Caki2 (cell line): Measurements from ENCODE around the gene PLA2G2C. TPM values are rescaled to one million over a fixed set of nuclear protein-coding genes. Genes with fewer than 3 reads are reported as not detected.

Source experiments
- DNase-seq: peaks from one replicate; pipeline ENCODE4 v3.0.0-alpha.2; 2015; ENCODE audit warnings: low read depth
- in situ Hi-C: cut with HindIII; loops from 2 replicates; pipeline ENCODE4 v1.10.0; 2016; ENCODE audit warnings: low sequenced_read_pairs, low pct_unique_long_range_greater_than_20kb, mixed read lengths
- total RNA-seq: library from RNA; depleted of rRNA; stranded (reverse); fragments of >200 nt; shearing (Covaris generic); gene quantifications from 2 replicates; pipeline ENCODE4 v1.2.3, GENCODE V29; 2014; ENCODE audit warnings: low replicate concordance; rRNA removed

The PLA2G2C gene
- total RNA-seq, 1 experiment from 2014 or later = not detected

DNA sequence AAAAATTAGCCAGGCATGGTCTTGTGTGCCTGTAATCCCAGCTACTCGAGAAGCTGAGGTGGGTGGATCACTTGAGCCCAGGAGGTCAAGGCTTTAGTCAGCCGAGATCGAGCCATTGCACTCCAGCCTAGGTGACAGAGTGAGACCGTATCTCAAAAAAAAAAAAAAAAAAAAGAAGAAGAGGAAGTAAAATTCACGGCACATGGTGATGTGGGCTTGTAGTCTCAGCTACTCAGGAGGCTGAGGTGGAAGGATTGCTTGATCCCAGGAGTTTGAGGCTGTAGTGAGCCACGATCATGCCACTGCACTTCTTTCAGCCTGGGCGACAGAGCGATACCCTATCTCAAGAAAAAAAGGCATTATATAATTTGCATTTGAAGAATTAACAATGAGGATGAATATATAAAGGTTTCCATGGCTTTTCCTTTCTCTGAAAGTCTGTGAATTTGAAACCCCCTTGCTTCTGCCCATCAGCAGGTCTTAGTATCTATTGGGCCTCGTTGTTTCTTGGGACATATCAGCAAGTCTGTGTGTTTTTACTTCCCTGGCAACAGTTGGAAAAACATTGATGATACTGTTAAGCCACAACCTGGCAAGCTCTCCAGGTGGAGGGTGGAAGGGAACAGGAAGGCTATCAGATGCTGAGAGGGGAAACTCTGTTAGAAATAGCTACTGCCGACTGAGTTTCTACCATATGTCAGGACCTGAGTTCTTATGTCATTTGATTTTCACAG lies 62.4 kb downstream of the PLA2G2C start:
- in situ Hi-C loops = no loop called here
- DNase-seq = no peak

GRCh38 chr1:20120796-20121195 lies 65.5 kb downstream of the PLA2G2C start:
- DNase-seq = no peak
- in situ Hi-C loops = no loop called here

DNA sequence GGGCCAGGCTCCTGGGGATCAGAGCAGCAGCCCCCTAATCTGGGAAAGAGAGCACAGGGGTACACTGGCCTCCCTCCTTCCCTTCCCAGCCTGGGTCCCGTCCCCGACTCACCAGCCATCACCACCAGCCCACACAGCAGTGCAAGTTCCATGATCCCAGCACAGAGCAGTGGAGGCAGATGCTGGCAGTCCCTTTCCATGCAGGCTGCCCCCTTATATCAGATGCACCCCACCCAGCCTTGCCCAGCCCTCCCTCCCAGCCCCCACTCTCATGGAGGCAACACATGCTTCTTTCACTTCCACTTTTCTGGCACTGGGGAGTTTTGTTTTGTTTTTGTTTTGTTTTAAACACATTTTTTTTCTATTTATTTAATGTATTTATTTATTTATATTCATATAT lies 67.0 kb downstream of the PLA2G2C start, which contains the start of gene PLA2G2D:
TSS of gene PLA2G2D (minus strand) at position 190 of the 400 bp plus-strand sequence. CDS start at position 152, 38 bp downstream.
- DNase-seq = no peak
- in situ Hi-C loops = no loop called here

GRCh38 chr1:20117236-20117635 lies 69.1 kb downstream of the PLA2G2C start:
- in situ Hi-C loops = no loop called here
- DNase-seq = no peak

DNA sequence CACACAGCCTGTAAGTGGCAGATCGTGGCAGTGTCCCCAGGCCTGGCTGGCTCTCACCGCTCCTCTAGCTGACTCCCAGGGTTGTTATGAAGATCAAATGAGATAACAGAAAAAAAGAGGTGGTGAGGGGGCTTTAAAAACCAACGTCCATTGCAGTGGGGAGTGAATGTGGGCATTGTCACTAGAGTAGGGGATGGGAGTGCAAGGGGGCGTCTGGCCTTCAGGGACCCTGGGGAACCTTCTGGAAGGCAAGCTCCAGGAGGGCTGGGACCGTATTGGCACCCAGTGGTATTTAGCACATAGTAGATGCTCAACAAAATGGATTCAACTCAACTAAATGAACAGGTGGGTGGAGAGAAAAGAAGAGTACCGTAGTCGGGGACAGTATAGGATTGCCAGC lies 70.4 kb downstream of the PLA2G2C start:
- DNase-seq = no peak
- in situ Hi-C loops = no loop called here

DNA sequence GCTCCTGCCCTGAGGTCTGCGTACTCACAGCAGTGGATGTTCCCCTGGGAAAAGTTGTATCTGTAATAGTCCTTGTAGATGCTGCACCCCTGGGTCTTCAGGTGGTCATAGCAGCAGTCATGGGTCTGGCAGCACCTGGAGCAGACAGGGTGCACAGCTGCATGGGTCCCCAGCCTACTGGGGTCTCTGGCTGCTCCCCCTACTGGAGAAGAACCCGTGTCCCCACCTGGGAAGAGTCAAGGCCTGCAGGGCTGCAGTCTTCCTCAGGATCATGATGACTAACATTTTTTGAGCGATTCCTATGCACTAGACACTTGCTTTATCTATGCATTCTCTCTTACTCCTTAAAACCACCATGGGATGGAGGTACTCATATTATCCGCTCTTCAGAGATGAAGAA lies 70.8 kb downstream of the PLA2G2C start:
- in situ Hi-C loops = no loop called here
- DNase-seq = no peak

GRCh38 chr1:20114021-20114648 lies 72.2 kb downstream of the PLA2G2C start:
- in situ Hi-C loops = no loop called here
- no peak for DNase-seq

Other genes with a start within 250 kb of the PLA2G2C start
- not detected in 2 replicates for gene PLA2G2A, start 206.9 kb downstream of the PLA2G2C start, total RNA-seq
- gene PLA2G5, start 116.3 kb downstream of the PLA2G2C start, total RNA-seq = not detected in 2 replicates
- not detected in 2 replicates for gene PLA2G2D, start 67.0 kb downstream of the PLA2G2C start, total RNA-seq
- not detected in 2 replicates for gene PLA2G2F, start 47.2 kb downstream of the PLA2G2C start, total RNA-seq
- gene UBXN10, start 422 bp downstream of the PLA2G2C start, total RNA-seq = not detected in 2 replicates
- not detected in 2 replicates for gene VWA5B1, start 104.4 kb upstream of the PLA2G2C start, total RNA-seq